HepG2 (cell line): ENCODE data around the gene ANAPC2. TPM values are rescaled to one million over a fixed set of nuclear protein-coding genes. Genes with fewer than 3 reads are reported as not detected.

Experiments
- ATAC-seq: fragments of 200-7000 bp; cut with Tn5 transposase; 3 replicates; pipeline ENCODE4 v1.9.1; 2020; ENCODE audit warnings: mild to moderate bottlenecking, moderate library complexity
- BruUV-seq: library from RNA; stranded (reverse); fragments of 400-500 nt; replicated peaks from 2 replicates; lab custom pipeline; 2021; lab: Mats Ljungman, UMichigan
- CTCF ChIA-PET: fragments of 300-600 bp; formaldehyde crosslinking; extraction: SDS; loops from one replicate; lab custom pipeline; 2021; ENCODE audit warnings: low total read pairs, inconsistent platforms, low intra/inter-chr PET ratio; lab: Yijun Ruan, JAX
- POLR2A ChIA-PET: fragments of 350-600 bp; sonication (Branson Sonifier 250); formaldehyde crosslinking; loops from one replicate; lab custom pipeline; 2020; ENCODE audit warnings: antibody characterized with exemption, inconsistent platforms; lab: Yijun Ruan, JAX
- DNase-seq: peaks from one replicate; pipeline ENCODE4 v3.0.0-alpha.2; 2015; ENCODE audit warnings: low spot score
- FAIRE-seq: peaks from 3 replicates; lab custom pipeline; 2011; peaks lifted over from hg19 to GRCh38; lab: Jason Lieb, UNC
- H2AFZ ChIP-seq: one replicate; pipeline ENCODE4 v1.6.1; 2011; ENCODE audit warnings: low read length, inconsistent platforms
- H3K27ac ChIP-seq: fragments of 300-600 bp; 3 replicates; pipeline ENCODE4 v1.8.0; 2011; ENCODE audit warnings: mixed run types, mild to moderate bottlenecking, mixed read lengths, low read length, inconsistent platforms; ENCODE audit not compliant: insufficient read depth; ENCODE audit errors: extremely low read length
- H3K27me3 ChIP-seq, 2 experiments: fragments of 200-600 bp in 1 of 2; 2 replicates in 1 of 2; 3 replicates in 1 of 2; pipeline versions ENCODE4 v1.6.0 to v1.8.0; 2011; ENCODE audit warnings: low read length in 2 of 2, mild to moderate bottlenecking in 2 of 2, moderate library complexity in 2 of 2, inconsistent platforms in 1 of 2; ENCODE audit not compliant: insufficient read depth in 2 of 2, control insufficient read depth in 1 of 2
- H3K36me3 ChIP-seq, 2 experiments: fragments of 200-600 bp in 1 of 2; replicated peaks in 1 of 2; 2 replicates in 1 of 2; 3 replicates in 1 of 2; pipeline versions ENCODE4 v1.5.1 to v1.8.0; 2011; ENCODE audit warnings: low read length in 2 of 2, inconsistent platforms in 1 of 2; ENCODE audit not compliant: insufficient read depth in 2 of 2, control insufficient read depth in 1 of 2
- H3K4me1 ChIP-seq: 2 replicates; pipeline ENCODE4 v1.5.1; 2012; ENCODE audit warnings: low read length, inconsistent platforms; ENCODE audit not compliant: insufficient read depth
- H3K4me2 ChIP-seq: 2 replicates; pipeline ENCODE4 v1.6.0; 2011; ENCODE audit warnings: low read depth, low read length, inconsistent platforms
- H3K4me3 ChIP-seq, 3 experiments: fragments of 200-600 bp in 1 of 3; sonication (generic), shearing (Covaris generic) in 1 of 3; replicated peaks in 1 of 3; 2 replicates each; pipeline ENCODE4 v1.5.1; 2011 to 2016; ENCODE audit warnings: low read length in 3 of 3, inconsistent platforms in 2 of 3, low read depth in 2 of 3, mild to moderate bottlenecking in 2 of 3, control low read depth in 1 of 3, mixed read lengths in 1 of 3; ENCODE audit not compliant: insufficient read depth in 1 of 3
- H3K79me2 ChIP-seq: one replicate; pipeline ENCODE4 v1.6.1; 2011; ENCODE audit warnings: low read length, inconsistent platforms; ENCODE audit not compliant: insufficient read depth
- H3K9ac ChIP-seq: 2 replicates; pipeline ENCODE4 v1.6.0; 2011; ENCODE audit warnings: mild to moderate bottlenecking, low read depth, low read length, inconsistent platforms; ENCODE audit not compliant: insufficient read depth
- H3K9me3 ChIP-seq: 2 replicates; pipeline ENCODE4 v1.5.1; 2012; ENCODE audit warnings: mild to moderate bottlenecking, low read length
- H4K20me1 ChIP-seq: 2 replicates; pipeline ENCODE4 v1.6.0; 2011; ENCODE audit warnings: inconsistent platforms, mild to moderate bottlenecking, low read length, moderate library complexity; ENCODE audit not compliant: insufficient read depth
- ATF7 ChIP-seq, 2 experiments: fragments of 450-650 bp in 1 of 2; sonication (generic) in 1 of 2; formaldehyde crosslinking in 1 of 2; IDR thresholded peaks; 2 replicates each; pipeline versions ENCODE4 v1.4.0 to v1.6.1; 2016 to 2020; ENCODE audit warnings: antibody characterized with exemption in 1 of 2, mild to moderate bottlenecking in 1 of 2, missing genetic modification reagents in 1 of 2
- ELF3 ChIP-seq: IDR thresholded peaks from 2 replicates; pipeline ENCODE4 v1.6.1; 2016; ENCODE audit warnings: missing genetic modification reagents, missing compliant biosample characterization
- FOXM1 ChIP-seq: sonication (generic); formaldehyde crosslinking; IDR thresholded peaks from 2 replicates; pipeline ENCODE4 v1.5.0; 2020; ENCODE audit warnings: missing genetic modification reagents
- HNF4A ChIP-seq: sonication (generic); formaldehyde crosslinking; IDR thresholded peaks from 2 replicates; pipeline ENCODE4 v1.4.0; 2020; ENCODE audit warnings: missing genetic modification reagents
- MEIS2 ChIP-seq: sonication (generic); formaldehyde crosslinking; IDR thresholded peaks from 2 replicates; pipeline ENCODE4 v1.9.0; 2021; ENCODE audit warnings: mild to moderate bottlenecking, missing genetic modification reagents
- MXD4 ChIP-seq: IDR thresholded peaks from 2 replicates; pipeline ENCODE4 v1.6.1; 2016; ENCODE audit warnings: mild to moderate bottlenecking, missing biosample characterization, missing genetic modification reagents
- NR2F1 ChIP-seq, 2 experiments: fragments of 450-650 bp in 1 of 2; formaldehyde crosslinking in 1 of 2; IDR thresholded peaks; 2 replicates each; pipeline versions ENCODE4 v1.5.0 to v1.6.1; 2016 to 2020; ENCODE audit warnings: mild to moderate bottlenecking in 1 of 2, missing compliant biosample characterization in 1 of 2, missing genetic modification reagents in 1 of 2, moderate library complexity in 1 of 2
- POLR2AphosphoS5 ChIP-seq: IDR thresholded peaks from 2 replicates; pipeline ENCODE4 v1.6.1; 2012; ENCODE audit warnings: low read depth, low read length
- REL ChIP-seq: sonication (generic); formaldehyde crosslinking; conservative IDR thresholded peaks from 2 replicates; pipeline ENCODE4 v1.8.0; 2022; ENCODE audit warnings: mild to moderate bottlenecking, missing genetic modification reagents, moderate library complexity
- RXRB ChIP-seq: IDR thresholded peaks from 2 replicates; pipeline ENCODE4 v1.6.1; 2016; ENCODE audit warnings: borderline replicate concordance, missing genetic modification reagents, missing compliant biosample characterization
- ZFP36L1 ChIP-seq: sonication (generic); formaldehyde crosslinking; IDR thresholded peaks from 2 replicates; pipeline ENCODE4 v1.8.0; 2022; ENCODE audit warnings: mild to moderate bottlenecking, missing genetic modification reagents, moderate library complexity
- ZNF441 ChIP-seq: sonication (generic); formaldehyde crosslinking; IDR thresholded peaks from 2 replicates; pipeline ENCODE4 v1.7.0; 2021; ENCODE audit warnings: missing genetic modification reagents, borderline replicate concordance
- ZNF724P ChIP-seq: sonication (generic); formaldehyde crosslinking; IDR thresholded peaks from 2 replicates; pipeline ENCODE4 v1.8.0; 2022; ENCODE audit warnings: missing genetic modification reagents, borderline replicate concordance
- ZNF749 ChIP-seq: sonication (generic); formaldehyde crosslinking; IDR thresholded peaks from 2 replicates; pipeline ENCODE4 v1.8.0; 2022; ENCODE audit warnings: mild to moderate bottlenecking, missing genetic modification reagents, moderate library complexity, borderline replicate concordance
- WGBS: methylation state at CpG from one replicate; pipeline ENCODE4 v1.1.6; 2017; ENCODE audit warnings: low lambda C conversion rate; 5-methylcytosine and 5-hydroxymethylcytosine counted together
- in situ Hi-C: cut with HindIII; loops from 2 replicates; pipeline ENCODE4 v1.10.0; 2017; ENCODE audit warnings: low pct_unique_long_range_greater_than_20kb; ENCODE audit not compliant: extremely low pct_ligation_motif_present
- intact Hi-C: fragments of 100-400 bp; cut with micrococcal nuclease; formaldehyde crosslinking; loops from one replicate; pipeline ENCODE4 v1.10.0; 2022; ENCODE audit not compliant: unreplicated experiment
- polyA plus RNA-seq, 8 experiments: library from polyadenylated mRNA; depleted of rRNA in 3 of 8; stranded (reverse) in 7 of 8; unstranded in 1 of 8; fragments of >200 nt; fragmentation: Illumina TruSeq in 4 of 8; extraction: Trizol in 4 of 8; gene quantifications; 2 replicates each; pipeline versions ENCODE4 v1.2.1 to v1.2.3, GENCODE V29; 2011 to 2016; ENCODE audit warnings: low read depth in 4 of 8, missing spikeins in 1 of 8, mixed read lengths in 1 of 8; ENCODE audit not compliant: insufficient read depth in 1 of 8
- total RNA-seq, 5 experiments: library from RNA; depleted of rRNA; stranded (reverse); fragments of >200 nt; fragmentation: Illumina TruSeq; extraction: Trizol; gene quantifications; 2 replicates each; pipeline ENCODE4 v1.2.3, GENCODE V29; 2016; ENCODE audit warnings: low read depth in 1 of 5
- TF ChIP-seq, protein P1 (sequence below): sonication (generic); formaldehyde crosslinking; IDR thresholded peaks from 2 replicates; pipeline ENCODE4 v1.4.0; 2020; ENCODE audit warnings: mild to moderate bottlenecking, missing genetic modification reagents
- TF ChIP-seq, protein P2 (sequence below): sonication (generic); formaldehyde crosslinking; IDR thresholded peaks from 2 replicates; pipeline ENCODE4 v1.5.1; 2020; ENCODE audit warnings: missing genetic modification reagents, mild to moderate bottlenecking, borderline replicate concordance
- TF ChIP-seq, protein P3 (sequence below): IDR thresholded peaks from 2 replicates; pipeline ENCODE4 v1.6.1; 2016; ENCODE audit warnings: missing biosample characterization, missing genetic modification reagents, low read depth
- TF ChIP-seq, protein P4 (sequence below): sonication (generic); formaldehyde crosslinking; IDR thresholded peaks from 2 replicates; pipeline ENCODE4 v1.4.0; 2020; ENCODE audit warnings: missing genetic modification reagents

The ANAPC2 gene
- total and polyA plus RNA-seq, 2 of the 13 experiments (the other 11 are each of a cell fraction or from before 2014, with no cell fraction given) = 12.3 to 15.4 TPM

GRCh38 chr9:137218754-137219271, 30.5 kb upstream of the ANAPC2 start:
- DNase-seq = peak; percentile 81
- Histone ChIP-seq H3K79me2 (peaks cover 3% of the 10 kb centered on the region), H2AFZ (no peak overlapping the region), H3K4me1 (peaks cover 35% of the 10 kb centered on the region), H4K20me1 (peaks cover 4% of the 10 kb centered on the region; the same call in 1 of the 2 replicates), H3K36me3 (no peaks in the 10 kb centered on the region), H3K27me3 (no peaks in the 10 kb centered on the region; a peak in 1 of 5 replicates), H3K9ac (peak overlapping the region; percentile 77), H3K4me3 (peak overlapping the region; percentile 68 to 83 (median 77)), H3K9me3 (no peaks in the 10 kb centered on the region), H3K27ac (peak overlapping the region; percentile 84), H3K4me2 (peak overlapping the region; percentile 90)
- no CpG with 5 or more reads among the region's 12 CpGs for WGBS
- in situ Hi-C loops = no loop called here
- ATAC-seq = peak; percentile 30
- intact Hi-C loops = no loop called here
- ChIA-PET CTCF (no interaction called here), POLR2A (interaction anchor here (1.0 to 13.4 kb wide), 12 partner anchors 8 to 137 kb away, joined by 3 to 225 read pairs (median 8); partner anchors contain the start of genes ANAPC2, NDOR1, RNF224 and SSNA1)
- no TSS peak for BruUV-seq
- peak; percentile 77 for FAIRE-seq
- peak; percentile 51; the same call in 1 of the 2 replicates for TF ChIP-seq ZNF749 (CRISPR knock-in tag)
- TF ChIP-seq ZNF724P = 0 out of 2 replicates have a peak, but pooled peaks have one; percentile 27
- TF ChIP-seq, protein P1, sequence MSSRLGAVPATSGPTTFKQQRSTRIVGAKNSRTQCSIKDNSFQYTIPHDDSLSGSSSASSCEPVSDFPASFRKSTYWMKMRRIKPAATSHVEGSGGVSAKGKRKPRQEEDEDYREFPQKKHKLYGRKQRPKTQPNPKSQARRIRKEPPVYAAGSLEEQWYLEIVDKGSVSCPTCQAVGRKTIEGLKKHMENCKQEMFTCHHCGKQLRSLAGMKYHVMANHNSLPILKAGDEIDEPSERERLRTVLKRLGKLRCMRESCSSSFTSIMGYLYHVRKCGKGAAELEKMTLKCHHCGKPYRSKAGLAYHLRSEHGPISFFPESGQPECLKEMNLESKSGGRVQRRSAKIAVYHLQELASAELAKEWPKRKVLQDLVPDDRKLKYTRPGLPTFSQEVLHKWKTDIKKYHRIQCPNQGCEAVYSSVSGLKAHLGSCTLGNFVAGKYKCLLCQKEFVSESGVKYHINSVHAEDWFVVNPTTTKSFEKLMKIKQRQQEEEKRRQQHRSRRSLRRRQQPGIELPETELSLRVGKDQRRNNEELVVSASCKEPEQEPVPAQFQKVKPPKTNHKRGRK = no peak
- peak; percentile 62; the same call in 1 of the 2 replicates for TF ChIP-seq MXD4 (CRISPR knock-in tag)
- TF ChIP-seq MEIS2 (CRISPR knock-in tag) = peak; percentile 57; the same call in 1 of the 2 replicates
- TF ChIP-seq, protein P2, sequence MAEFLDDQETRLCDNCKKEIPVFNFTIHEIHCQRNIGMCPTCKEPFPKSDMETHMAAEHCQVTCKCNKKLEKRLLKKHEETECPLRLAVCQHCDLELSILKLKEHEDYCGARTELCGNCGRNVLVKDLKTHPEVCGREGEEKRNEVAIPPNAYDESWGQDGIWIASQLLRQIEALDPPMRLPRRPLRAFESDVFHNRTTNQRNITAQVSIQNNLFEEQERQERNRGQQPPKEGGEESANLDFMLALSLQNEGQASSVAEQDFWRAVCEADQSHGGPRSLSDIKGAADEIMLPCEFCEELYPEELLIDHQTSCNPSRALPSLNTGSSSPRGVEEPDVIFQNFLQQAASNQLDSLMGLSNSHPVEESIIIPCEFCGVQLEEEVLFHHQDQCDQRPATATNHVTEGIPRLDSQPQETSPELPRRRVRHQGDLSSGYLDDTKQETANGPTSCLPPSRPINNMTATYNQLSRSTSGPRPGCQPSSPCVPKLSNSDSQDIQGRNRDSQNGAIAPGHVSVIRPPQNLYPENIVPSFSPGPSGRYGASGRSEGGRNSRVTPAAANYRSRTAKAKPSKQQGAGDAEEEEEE = no peak
- TF ChIP-seq, protein P3, sequence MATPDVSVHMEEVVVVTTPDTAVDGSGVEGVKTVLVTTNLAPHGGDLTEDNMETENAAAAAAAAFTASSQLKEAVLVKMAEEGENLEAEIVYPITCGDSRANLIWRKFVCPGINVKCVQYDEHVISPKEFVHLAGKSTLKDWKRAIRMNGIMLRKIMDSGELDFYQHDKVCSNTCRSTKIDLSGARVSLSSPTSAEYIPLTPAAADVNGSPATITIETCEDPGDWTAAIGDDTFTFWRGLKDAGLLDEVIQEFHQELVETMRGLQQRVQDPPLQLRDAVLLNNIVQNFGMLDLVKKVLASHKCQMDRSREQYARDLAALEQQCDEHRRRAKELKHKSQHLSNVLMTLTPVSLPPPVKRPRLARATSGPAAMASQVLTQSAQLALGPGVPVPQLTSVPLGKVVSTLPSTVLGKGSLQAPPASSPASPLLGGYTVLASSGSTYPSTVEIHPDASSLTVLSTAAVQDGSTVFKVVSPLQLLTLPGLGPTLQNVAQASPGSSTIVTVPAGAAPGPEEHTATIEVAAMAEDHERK (CRISPR knock-in tag) = no peak
- peak; percentile 55 for TF ChIP-seq POLR2AphosphoS5
- TF ChIP-seq, protein P4, sequence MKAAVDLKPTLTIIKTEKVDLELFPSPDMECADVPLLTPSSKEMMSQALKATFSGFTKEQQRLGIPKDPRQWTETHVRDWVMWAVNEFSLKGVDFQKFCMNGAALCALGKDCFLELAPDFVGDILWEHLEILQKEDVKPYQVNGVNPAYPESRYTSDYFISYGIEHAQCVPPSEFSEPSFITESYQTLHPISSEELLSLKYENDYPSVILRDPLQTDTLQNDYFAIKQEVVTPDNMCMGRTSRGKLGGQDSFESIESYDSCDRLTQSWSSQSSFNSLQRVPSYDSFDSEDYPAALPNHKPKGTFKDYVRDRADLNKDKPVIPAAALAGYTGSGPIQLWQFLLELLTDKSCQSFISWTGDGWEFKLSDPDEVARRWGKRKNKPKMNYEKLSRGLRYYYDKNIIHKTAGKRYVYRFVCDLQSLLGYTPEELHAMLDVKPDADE (CRISPR knock-in tag) = no peak
- TF ChIP-seq ELF3 (CRISPR knock-in tag) = peak; percentile 61
- no peak for TF ChIP-seq ATF7 (IDR thresholded peaks at IDR 0.05)
- no peak for TF ChIP-seq ATF7 (CRISPR knock-in tag; IDR thresholded peaks at IDR 0.05)
- 0 out of 2 replicates have a peak, but pooled peaks have one; percentile 19 for TF ChIP-seq REL (CRISPR knock-in tag)
- peak; percentile 68; the same call in 1 of the 2 replicates for TF ChIP-seq RXRB (CRISPR knock-in tag)
- peak in 1 of 2 experiments; percentile 43; a peak in 1 of 4 replicates for TF ChIP-seq NR2F1 (CRISPR knock-in tag; IDR thresholded peaks at IDR 0.05)
- TF ChIP-seq FOXM1 (CRISPR knock-in tag) = no peak
- TF ChIP-seq ZFP36L1 (CRISPR knock-in tag) = 0 out of 2 replicates have a peak, but pooled peaks have one; percentile 45
- peak; percentile 38; the same call in 1 of the 2 replicates for TF ChIP-seq HNF4A
- 0 out of 2 replicates have a peak, but pooled peaks have one; percentile 28 for TF ChIP-seq ZNF441 (CRISPR knock-in tag)
